Stimulated activated naive CD8-positive, alpha-beta T cell treated with anti-CD3 and anti-CD28 coated beads, Interleukin-15, Interleukin-2, amounts not matched to agents 100 ng/mL and 50 ng/mL, for 24 hours (primary cell): ENCODE results near the gene PRICKLE4.

Experiments
- H3K27ac Mint-ChIP-seq: one replicate; pipeline ENCODE4 v1.8.0; 2021; ENCODE audit warnings: mild to moderate bottlenecking, mixed read lengths
- H3K27me3 Mint-ChIP-seq: one replicate; pipeline ENCODE4 v1.8.0; 2021; ENCODE audit warnings: mixed read lengths
- H3K36me3 Mint-ChIP-seq: one replicate; pipeline ENCODE4 v1.8.0; 2021; ENCODE audit warnings: low read depth, mixed read lengths
- H3K4me1 Mint-ChIP-seq: one replicate; pipeline ENCODE4 v1.8.0; 2021; ENCODE audit warnings: low read depth, mixed read lengths
- H3K4me3 Mint-ChIP-seq: one replicate; pipeline ENCODE4 v1.8.0; 2021; ENCODE audit warnings: mild to moderate bottlenecking, mixed read lengths
- H3K9me3 Mint-ChIP-seq: one replicate; pipeline ENCODE4 v1.8.0; 2021; ENCODE audit warnings: mixed read lengths

Gene PRICKLE4

GRCh38 chr6:41822021-41822420 is 41.4 kb downstream of the PRICKLE4 start:
- H3K4me3 Mint-ChIP-seq: no peak overlapping the region
- no peaks in the 10 kb centered on the region for H3K27me3 Mint-ChIP-seq
- no peaks in the 10 kb centered on the region for H3K4me1 Mint-ChIP-seq
- H3K9me3 Mint-ChIP-seq: no peaks in the 10 kb centered on the region
- H3K36me3 Mint-ChIP-seq: no peaks in the 10 kb centered on the region
- no peak overlapping the region for H3K27ac Mint-ChIP-seq

GRCh38 chr6:41823178-41823577 is 42.6 kb downstream of the PRICKLE4 start:
- no peaks in the 10 kb centered on the region for H3K4me1 Mint-ChIP-seq
- no peaks in the 10 kb centered on the region for H3K36me3 Mint-ChIP-seq
- no peak overlapping the region for H3K4me3 Mint-ChIP-seq
- H3K27me3 Mint-ChIP-seq: no peaks in the 10 kb centered on the region
- H3K27ac Mint-ChIP-seq: no peak overlapping the region
- no peaks in the 10 kb centered on the region for H3K9me3 Mint-ChIP-seq

GRCh38 chr6:41824571-41825569 is 44.3 kb downstream of the PRICKLE4 start:
- H3K27ac Mint-ChIP-seq: no peak overlapping the region
- H3K36me3 Mint-ChIP-seq: no peaks in the 10 kb centered on the region
- H3K4me3 Mint-ChIP-seq: no peak overlapping the region
- H3K4me1 Mint-ChIP-seq: no peaks in the 10 kb centered on the region
- no peaks in the 10 kb centered on the region for H3K9me3 Mint-ChIP-seq
- H3K27me3 Mint-ChIP-seq: no peaks in the 10 kb centered on the region

GRCh38 chr6:41826343-41827022 is 45.9 kb downstream of the PRICKLE4 start:
- H3K36me3 Mint-ChIP-seq: no peaks in the 10 kb centered on the region
- H3K4me1 Mint-ChIP-seq: no peaks in the 10 kb centered on the region
- H3K4me3 Mint-ChIP-seq: no peak overlapping the region
- H3K9me3 Mint-ChIP-seq: no peaks in the 10 kb centered on the region
- H3K27me3 Mint-ChIP-seq: no peaks in the 10 kb centered on the region
- no peak overlapping the region for H3K27ac Mint-ChIP-seq

GRCh38 chr6:41832263-41832662 is 51.7 kb downstream of the PRICKLE4 start:
- no peaks in the 10 kb centered on the region for H3K9me3 Mint-ChIP-seq
- no peak overlapping the region for H3K27ac Mint-ChIP-seq
- no peak overlapping the region for H3K4me3 Mint-ChIP-seq
- H3K4me1 Mint-ChIP-seq: peaks cover 4% of the 10 kb centered on the region
- peaks cover 7% of the 10 kb centered on the region for H3K36me3 Mint-ChIP-seq
- no peaks in the 10 kb centered on the region for H3K27me3 Mint-ChIP-seq

GRCh38 chr6:41836022-41836659 is 55.6 kb downstream of the PRICKLE4 start:
- Mint-ChIP-seq H3K36me3 (peaks cover 7% of the 10 kb centered on the region), H3K4me3 (no peak overlapping the region), H3K27me3 (no peaks in the 10 kb centered on the region), H3K4me1 (peaks cover 4% of the 10 kb centered on the region), H3K27ac (no peak overlapping the region), H3K9me3 (no peaks in the 10 kb centered on the region)

- H3K4me3 Mint-ChIP-seq: no peak overlapping the region
- H3K9me3 Mint-ChIP-seq: no peaks in the 10 kb centered on the region
- peaks cover 7% of the 10 kb centered on the region for H3K36me3 Mint-ChIP-seq
- H3K27ac Mint-ChIP-seq: no peak overlapping the region
- H3K4me1 Mint-ChIP-seq: peaks cover 4% of the 10 kb centered on the region
- H3K27me3 Mint-ChIP-seq: no peaks in the 10 kb centered on the region
These were observed 56.1 kb downstream of the PRICKLE4 start for GRCh38 chr6:41836660-41837052.
